ENCODE measurements around the gene KLHDC3.
"Not testable (repeated sequence)": the region's sequence is repeated elsewhere in the genome, so short reads cannot be mapped to it uniquely, and the experiment has no call there.

KLHDC3 gene

DNA sequence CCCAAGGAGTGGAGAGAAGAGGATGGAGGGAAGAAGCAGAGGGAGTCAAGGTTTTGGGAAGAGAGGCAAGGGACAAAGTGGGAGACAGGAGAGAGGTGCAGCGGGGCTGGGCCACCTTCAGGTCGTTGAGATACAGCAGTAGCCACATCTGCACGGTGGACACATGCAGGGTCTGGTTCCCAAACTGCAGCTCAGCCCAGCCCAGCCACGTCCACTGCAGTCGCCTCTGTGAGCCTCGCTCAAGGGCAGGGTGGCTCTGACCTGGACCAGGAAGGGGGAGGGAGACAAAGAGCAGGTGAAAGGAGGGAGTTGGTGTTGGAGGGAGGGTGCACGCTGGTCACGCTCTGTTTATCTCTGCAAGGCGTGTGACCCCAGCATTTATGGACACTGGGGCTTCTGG, 24.7 kb downstream of the KLHDC3 start:
- no peak overlapping the region for H3K27ac ChIP-seq
- TF ChIP-seq, protein P1, sequence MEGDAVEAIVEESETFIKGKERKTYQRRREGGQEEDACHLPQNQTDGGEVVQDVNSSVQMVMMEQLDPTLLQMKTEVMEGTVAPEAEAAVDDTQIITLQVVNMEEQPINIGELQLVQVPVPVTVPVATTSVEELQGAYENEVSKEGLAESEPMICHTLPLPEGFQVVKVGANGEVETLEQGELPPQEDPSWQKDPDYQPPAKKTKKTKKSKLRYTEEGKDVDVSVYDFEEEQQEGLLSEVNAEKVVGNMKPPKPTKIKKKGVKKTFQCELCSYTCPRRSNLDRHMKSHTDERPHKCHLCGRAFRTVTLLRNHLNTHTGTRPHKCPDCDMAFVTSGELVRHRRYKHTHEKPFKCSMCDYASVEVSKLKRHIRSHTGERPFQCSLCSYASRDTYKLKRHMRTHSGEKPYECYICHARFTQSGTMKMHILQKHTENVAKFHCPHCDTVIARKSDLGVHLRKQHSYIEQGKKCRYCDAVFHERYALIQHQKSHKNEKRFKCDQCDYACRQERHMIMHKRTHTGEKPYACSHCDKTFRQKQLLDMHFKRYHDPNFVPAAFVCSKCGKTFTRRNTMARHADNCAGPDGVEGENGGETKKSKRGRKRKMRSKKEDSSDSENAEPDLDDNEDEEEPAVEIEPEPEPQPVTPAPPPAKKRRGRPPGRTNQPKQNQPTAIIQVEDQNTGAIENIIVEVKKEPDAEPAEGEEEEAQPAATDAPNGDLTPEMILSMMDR (conservative IDR thresholded peaks at IDR 0.05) = no peak

DNA sequence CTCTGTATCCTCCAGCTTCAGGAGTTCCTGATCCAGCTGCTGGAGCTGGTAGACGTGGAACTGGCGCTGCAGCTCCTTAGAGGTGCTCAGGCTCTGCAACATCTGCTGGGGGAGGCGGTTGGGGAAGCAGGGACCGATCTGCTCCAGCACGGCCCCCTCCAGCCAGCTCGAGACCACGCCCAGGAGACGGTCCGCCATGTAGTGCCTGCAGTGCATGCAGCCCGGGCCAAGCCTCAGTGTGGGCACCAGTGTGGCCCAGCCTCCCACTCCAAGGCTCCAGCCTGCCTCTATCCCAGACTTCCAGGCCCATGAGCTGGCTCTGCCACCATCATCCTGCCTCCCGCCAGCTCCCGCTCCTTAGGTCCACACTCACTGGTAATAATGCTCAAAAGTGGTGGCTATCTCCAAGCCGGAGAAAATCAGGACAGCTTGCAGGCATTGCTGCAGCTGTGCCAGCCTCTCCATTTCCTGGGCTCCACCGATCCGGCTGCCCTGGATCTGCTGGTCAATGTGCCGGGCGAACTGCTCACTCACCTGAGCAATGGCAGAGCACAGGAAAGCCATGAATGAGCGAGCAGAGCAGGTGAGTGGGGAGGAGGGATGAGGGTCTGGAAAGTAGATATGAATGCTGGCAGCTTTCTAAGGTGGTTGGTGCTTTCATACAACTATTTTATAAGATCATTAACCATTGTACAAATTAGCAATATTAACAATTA, 26.7 kb downstream of the KLHDC3 start:
- TF ChIP-seq, protein P1 (conservative IDR thresholded peaks at IDR 0.05) = no peak
- H3K27ac ChIP-seq = no peak overlapping the region

DNA sequence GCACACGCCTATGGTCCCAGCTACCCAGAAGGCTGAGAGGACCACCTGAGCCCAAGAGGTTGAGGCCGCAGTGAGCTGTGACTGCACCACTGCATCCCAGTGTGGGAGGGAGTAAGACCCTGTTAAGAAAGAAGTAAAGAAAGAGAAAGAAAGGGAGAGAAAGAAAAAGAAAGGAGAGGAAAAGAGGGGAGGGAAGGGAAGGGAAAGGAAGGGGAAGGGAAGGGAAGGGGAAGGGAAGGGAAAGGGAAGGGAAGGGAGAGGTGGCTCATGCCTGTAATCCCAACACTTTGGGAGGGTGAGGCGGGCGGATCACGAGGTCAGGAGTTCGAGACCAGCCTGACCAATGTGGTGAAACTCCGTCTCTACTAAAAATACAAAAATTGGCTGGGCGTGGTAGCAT, 27.4 kb downstream of the KLHDC3 start:
- not testable (repeated sequence) for H3K27ac ChIP-seq

DNA sequence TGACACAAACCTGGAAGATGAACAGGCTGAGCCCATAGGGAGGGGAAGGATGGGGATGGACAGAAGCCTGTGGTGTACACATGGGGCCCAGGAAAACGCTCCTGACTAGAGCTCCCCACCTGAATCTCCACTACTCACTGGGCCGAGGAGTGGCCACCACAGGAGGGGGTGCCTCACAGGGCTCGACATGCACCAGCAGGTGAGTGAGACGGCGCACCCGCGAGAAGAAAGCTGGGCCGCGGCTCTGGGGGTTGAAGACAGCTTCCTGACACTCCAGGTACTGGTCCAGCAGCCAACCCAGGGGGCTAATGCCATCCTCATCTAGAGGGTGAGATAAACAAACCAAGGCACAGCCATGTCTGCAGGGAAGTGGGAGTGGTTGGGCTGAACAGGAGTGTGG, 29.3 kb downstream of the KLHDC3 start:
- no peak overlapping the region for H3K27ac ChIP-seq
- TF ChIP-seq, protein P1 (conservative IDR thresholded peaks at IDR 0.05) = no peak

DNA sequence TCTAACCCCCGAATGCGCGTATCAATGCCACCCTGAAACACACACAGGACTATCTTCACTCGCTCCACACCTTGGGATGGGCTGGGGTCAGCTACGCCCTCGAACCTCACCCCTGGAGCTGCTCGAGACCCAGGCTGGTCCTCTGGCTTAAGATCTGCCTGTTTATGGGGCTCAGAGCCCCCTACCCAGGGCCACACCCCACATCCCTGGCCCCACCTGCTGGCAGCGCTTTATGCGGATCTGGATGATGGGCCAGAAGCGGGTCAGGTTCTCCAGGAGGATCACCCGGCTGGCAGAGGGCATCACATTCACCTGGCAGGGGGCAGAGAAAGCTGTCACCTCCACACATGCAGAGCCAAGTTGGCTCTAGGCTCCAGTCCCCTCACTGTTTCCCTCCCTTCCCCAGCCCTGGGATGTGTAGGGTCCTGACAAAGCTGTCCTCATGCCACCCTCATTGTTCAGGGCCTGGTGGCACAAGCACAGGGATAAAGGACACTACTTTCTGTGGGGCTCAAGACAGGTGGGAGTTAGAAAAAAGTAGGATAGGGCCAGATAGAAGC, 31.4 kb downstream of the KLHDC3 start:
- TF ChIP-seq, protein P1 (conservative IDR thresholded peaks at IDR 0.05) = no peak
- no peak overlapping the region for H3K27ac ChIP-seq

DNA sequence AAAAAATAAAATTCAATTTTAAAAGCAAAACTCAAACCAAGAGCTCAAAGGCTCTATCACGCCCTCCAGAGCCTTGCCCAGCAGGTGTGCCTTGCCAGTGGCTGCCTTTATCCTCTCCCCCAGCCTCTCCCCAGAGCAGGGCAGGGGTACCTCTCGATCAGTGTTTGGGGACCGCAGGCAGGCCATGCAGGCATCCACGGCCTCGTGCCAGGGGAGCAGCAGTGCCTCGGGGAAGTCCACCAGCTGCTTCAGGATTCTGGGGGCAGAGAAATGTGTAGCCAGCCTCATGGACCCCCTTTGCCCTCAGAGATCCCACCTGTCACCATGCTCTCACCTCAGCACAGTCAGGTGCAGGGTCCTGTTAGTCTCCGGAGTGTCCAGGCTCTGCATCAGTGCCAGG, 33.9 kb downstream of the KLHDC3 start:
- no peak overlapping the region for H3K27ac ChIP-seq
- TF ChIP-seq, protein P1 (conservative IDR thresholded peaks at IDR 0.05) = no peak

DNA sequence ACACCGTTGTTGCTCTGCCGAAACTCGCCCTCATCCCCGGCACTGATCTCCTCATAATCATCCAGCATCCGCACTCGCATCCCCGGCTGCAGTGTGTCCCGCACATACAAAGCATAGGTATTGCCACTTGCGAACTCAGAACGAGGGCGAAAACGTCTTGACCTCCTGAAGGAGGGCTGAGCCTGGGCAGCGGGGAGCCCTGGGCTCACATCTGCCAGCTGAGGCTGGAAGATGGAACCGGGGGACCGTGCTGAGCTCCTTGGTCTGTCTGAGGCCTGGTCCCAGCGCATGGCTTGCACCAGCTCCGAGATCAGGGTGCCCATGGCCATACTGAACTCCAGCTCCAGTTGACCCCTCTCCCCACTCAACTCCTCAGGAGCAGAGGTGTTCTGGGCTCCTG, 36.9 kb downstream of the KLHDC3 start:
- TF ChIP-seq, protein P1 (conservative IDR thresholded peaks at IDR 0.05) = no peak

DNA sequence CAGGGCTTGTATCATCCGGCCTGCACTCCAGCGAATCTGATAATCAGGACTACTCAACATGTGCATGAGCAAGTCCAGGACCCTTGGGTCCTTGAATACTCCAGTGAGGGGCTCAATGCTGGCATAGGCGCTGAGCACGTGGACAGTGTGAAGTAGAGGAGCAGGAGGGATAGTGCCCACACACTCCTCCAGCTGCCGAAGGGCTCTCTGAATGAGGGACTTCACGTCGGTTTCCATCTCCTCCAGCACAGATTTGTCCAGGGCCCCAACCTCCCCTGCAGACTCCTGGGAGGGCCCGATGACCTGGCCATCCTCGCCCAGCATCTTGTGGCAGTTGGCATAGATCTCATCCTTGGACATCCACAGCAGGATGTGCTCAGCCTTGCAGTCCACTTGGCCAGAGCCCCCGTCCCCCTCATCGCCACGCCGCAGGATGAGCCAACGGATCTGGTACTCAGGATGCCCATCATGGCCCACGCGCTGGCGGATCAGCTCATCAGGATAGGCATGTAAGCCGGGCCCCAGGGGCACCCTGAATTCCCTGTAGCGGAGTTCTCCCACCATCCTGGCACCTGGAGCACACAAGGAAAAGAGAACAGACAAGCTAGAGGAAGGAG, 38.3 kb downstream of the KLHDC3 start:
- TF ChIP-seq, protein P1 (conservative IDR thresholded peaks at IDR 0.05) = no peak
- H3K27ac ChIP-seq = peak overlapping the region; percentile 94

More for the DNA sequence above, 36.9 kb downstream of the KLHDC3 start:
- H3K27ac ChIP-seq = no peak overlapping the region; the same call in 1 of the 2 replicates
